ENCODE data around the gene SCUBE1.

Gene SCUBE1

GRCh38 chr22:43255299-43255698 is 87.9 kb downstream of the SCUBE1 start:
- DNase-seq = no peak

- DNase-seq = no peak
Measured at GRCh38 chr22:43253839-43254238, 89.3 kb downstream of the SCUBE1 start.

GRCh38 chr22:43252319-43252718 is 90.9 kb downstream of the SCUBE1 start:
- DNase-seq = no peak

- no peak for DNase-seq
Measured at GRCh38 chr22:43249789-43250471, 93.2 kb downstream of the SCUBE1 start.

GRCh38 chr22:43247546-43248260 is 95.5 kb downstream of the SCUBE1 start:
- DNase-seq = no peak

- no peak for DNase-seq
Measured at GRCh38 chr22:43246188-43246587, 97.0 kb downstream of the SCUBE1 start.

GRCh38 chr22:43245717-43246116 is 97.5 kb downstream of the SCUBE1 start:
- DNase-seq = no peak

- DNase-seq = no peak
Measured at GRCh38 chr22:43244803-43245527, 98.2 kb downstream of the SCUBE1 start.

GRCh38 chr22:43244402-43244801 is 98.8 kb downstream of the SCUBE1 start:
- no peak for DNase-seq

GRCh38 chr22:43243324-43243723 is 99.8 kb downstream of the SCUBE1 start:
- no peak for DNase-seq

- DNase-seq = no peak
Measured at GRCh38 chr22:43242627-43243026, 100.5 kb downstream of the SCUBE1 start.

GRCh38 chr22:43241699-43242386 is 101.3 kb downstream of the SCUBE1 start:
- no peak for DNase-seq

GRCh38 chr22:43241138-43241597 is 102.0 kb downstream of the SCUBE1 start:
- DNase-seq = no peak

- no peak for DNase-seq
Measured at GRCh38 chr22:43240614-43241013, 102.6 kb downstream of the SCUBE1 start.

- no peak for DNase-seq
Measured at GRCh38 chr22:43239956-43240355, 103.2 kb downstream of the SCUBE1 start.

GRCh38 chr22:43239193-43239780 is 103.9 kb downstream of the SCUBE1 start:
- DNase-seq = peak; percentile 52

GRCh38 chr22:43238526-43239006 is 104.6 kb downstream of the SCUBE1 start:
- DNase-seq = no peak

GRCh38 chr22:43237280-43237679 is 105.9 kb downstream of the SCUBE1 start:
- no peak for DNase-seq

GRCh38 chr22:43236411-43237166 is 106.6 kb downstream of the SCUBE1 start:
- no peak for DNase-seq

GRCh38 chr22:43235445-43236409 is 107.4 kb downstream of the SCUBE1 start:
- no peak for DNase-seq

All from NCI-H1694 treated with DMSO at 0.1 percent for 48 hours (cell line).